Stimulated activated CD8-positive, alpha-beta memory T cell treated with anti-CD3 and anti-CD28 coated beads, Interleukin-7, amount 100 ng/mL, for 48 hours (primary cell): ENCODE results near the gene CH25H.
"Not testable (repeated sequence)": the region's sequence is repeated elsewhere in the genome, so short reads cannot be mapped to it uniquely, and the experiment has no call there.

Source experiments
- DNase-seq, 2 donors: peaks; one replicate each; pipeline ENCODE4 v3.0.0-alpha.2; 2020; ENCODE audit warnings: low read depth in 1 of 2; ENCODE audit errors: extremely low read depth in 1 of 2

CH25H gene

DNA sequence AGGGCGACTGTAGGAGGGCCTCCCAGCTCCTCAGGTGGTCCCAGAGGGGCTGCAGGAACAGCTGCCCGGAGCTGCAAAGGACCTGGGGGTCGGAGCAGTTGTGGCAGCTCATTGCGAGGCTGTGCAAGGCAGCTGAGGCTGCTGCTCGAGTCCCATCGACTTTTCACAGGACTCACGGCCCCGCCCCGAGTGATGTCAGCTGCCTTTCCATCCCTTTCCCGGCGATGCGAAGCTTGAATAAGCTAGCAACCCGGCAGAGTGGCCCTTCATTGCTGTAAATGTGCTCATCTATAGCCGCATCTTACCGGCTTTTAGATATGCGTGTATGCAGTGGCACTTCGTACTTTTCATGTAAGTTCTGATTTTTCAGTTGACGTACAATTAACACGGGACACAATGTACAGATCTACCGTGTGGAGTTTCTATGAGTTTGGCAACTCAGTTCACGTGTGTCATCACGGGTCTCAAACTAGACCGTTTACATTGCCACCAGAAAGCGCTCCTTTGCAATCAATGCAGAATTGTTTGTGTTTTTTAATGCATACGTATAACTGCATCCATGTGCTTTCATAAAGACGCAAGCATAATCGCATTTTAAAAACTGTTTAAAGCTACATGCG is at the start of gene CH25H:
Gene CH25H (minus strand): TSS at position 137 of the 620 bp plus-strand sequence. CDS start 25 bp downstream, at position 112.
- DNase-seq = peak in 1 of 2 donors; percentile 45

GRCh38 chr10:89256340-89256739 is 49.2 kb upstream of the CH25H start:
- no peak for DNase-seq

DNA sequence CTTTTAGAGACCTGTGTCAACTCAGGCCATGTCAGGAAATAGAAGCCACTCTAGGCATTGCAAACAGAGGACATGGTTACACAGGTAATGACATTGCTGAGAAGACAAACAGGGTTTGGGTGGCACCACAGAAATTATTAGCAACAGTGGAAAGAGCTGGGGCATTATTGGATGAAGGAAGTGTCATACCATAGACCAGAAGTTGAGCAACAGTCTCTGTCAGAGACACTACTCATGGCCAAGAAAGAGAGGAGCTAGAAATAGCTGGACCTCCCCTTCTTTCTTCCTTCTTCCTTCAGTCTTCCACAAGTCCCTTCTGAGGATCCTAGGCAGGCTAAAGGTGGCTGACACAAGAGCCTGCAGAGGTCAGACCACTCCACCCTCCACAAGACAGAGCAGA is 48.7 kb upstream of the CH25H start:
- DNase-seq = no peak

DNA sequence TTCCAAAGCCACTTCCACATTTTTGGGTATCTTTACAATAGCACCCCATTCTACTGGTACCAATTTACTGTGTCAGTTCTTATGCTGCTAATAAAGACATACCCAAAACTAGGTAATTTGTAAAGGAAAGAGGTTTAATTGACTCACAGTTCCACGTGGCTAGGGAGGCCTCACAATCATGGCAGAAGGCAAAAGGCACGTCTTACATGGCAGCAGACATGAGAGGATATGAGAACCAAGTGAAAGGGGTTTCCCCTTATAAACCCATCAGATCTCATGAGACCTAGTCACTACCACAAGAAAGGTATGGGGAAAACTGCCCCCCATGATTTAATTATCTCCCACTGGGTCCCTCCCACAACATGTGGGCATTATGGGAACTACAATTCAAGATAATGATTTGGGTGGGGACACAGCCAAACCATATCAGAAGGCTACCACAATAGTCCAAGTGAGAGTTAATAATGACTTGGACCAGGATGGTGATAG is 48.0 kb upstream of the CH25H start:
- DNase-seq = not testable (repeated sequence)

GRCh38 chr10:89252225-89252585 is 45.1 kb upstream of the CH25H start:
- DNase-seq = no peak

DNA sequence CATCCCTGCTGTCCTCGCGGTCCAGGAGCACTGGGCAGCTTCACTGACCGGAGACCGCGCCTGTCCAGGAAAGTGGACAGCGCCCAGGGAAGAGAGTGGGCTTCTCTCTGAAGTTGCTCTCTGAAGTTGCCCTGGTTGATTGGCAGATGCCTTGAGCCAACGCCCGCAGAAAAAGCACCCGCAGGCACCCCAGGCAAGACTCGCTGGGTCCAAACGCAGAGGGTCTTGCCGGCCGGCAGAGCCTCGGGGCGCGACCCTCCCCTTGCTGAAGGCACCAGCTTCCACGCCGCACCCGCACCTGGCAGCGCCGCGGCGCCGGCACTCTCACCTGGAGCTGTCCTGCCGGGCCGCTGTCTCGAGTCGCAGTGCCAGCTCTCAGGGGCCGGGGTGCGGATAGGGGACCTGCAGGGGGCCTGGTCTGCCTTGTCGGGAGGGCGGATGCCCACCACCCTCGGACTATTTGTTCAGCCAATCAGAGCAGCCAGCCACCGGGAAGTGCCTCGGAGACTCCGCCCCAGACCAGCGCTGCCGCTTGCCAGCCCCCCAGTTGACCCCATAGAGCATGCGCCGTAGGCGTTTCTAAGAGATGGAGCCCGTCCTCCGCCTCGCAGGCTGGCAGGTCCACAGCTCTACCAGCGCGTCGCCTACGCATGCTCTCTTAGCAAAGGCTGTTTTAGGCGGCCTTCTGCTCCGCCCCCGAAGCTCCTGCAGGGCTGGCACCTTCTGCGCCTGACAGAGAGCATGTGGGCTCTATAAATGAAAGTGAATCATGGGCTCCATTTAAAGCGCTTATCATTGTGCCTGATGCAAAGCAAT is 44.5 kb upstream of the CH25H start, which contains the start of gene LIPA:
Gene LIPA (minus strand): TSS at position 367 of the 816 bp plus-strand sequence. CDS start 4,127 bp downstream, outside the sequence.
- peak; percentile 91 to 96 for DNase-seq

GRCh38 chr10:89250865-89251408 is 43.8 kb upstream of the CH25H start:
- no peak for DNase-seq

- DNase-seq = no peak
Observed at GRCh38 chr10:89248990-89249389, 41.9 kb upstream of the CH25H start.

GRCh38 chr10:89247623-89248022 is 40.5 kb upstream of the CH25H start:
- not testable (repeated sequence) for DNase-seq

DNA sequence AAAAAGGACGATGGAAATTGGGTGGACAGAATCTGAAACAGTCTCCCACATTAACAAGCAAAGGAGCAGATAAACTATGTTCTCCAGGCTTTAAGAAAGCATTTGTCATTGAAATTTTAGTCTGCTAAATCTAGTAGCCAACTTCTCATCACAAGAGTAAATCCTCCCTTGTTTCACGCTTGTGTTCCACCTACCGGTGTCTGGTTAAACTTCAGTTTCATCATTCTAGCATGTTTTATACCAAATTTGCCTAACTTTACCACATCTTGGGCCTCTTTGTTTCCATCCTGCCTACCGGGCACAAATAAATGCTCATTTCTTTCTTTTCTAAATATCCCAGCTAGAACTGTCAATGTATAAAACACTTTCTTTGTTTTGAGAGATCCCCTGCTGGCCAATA is 38.7 kb upstream of the CH25H start:
- no peak for DNase-seq

GRCh38 chr10:89242840-89243568 is 35.9 kb upstream of the CH25H start:
- no peak for DNase-seq

DNA sequence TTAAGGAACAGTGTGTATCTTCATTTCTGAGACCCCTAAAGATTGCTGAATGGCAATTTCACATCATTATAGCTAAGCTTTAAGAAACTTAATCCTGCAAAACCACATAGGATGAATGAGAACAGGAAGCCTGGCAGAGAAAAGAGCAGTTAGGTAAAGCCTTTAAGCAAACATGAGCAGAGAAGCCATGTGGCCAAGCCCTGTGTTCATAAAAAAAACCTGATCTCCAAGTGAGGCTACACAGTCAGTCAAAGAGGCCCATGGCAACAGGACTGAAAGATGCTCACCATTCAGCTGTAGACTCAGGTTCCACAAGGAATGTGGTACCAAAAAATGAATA is 35.2 kb upstream of the CH25H start:
- no peak for DNase-seq

DNA sequence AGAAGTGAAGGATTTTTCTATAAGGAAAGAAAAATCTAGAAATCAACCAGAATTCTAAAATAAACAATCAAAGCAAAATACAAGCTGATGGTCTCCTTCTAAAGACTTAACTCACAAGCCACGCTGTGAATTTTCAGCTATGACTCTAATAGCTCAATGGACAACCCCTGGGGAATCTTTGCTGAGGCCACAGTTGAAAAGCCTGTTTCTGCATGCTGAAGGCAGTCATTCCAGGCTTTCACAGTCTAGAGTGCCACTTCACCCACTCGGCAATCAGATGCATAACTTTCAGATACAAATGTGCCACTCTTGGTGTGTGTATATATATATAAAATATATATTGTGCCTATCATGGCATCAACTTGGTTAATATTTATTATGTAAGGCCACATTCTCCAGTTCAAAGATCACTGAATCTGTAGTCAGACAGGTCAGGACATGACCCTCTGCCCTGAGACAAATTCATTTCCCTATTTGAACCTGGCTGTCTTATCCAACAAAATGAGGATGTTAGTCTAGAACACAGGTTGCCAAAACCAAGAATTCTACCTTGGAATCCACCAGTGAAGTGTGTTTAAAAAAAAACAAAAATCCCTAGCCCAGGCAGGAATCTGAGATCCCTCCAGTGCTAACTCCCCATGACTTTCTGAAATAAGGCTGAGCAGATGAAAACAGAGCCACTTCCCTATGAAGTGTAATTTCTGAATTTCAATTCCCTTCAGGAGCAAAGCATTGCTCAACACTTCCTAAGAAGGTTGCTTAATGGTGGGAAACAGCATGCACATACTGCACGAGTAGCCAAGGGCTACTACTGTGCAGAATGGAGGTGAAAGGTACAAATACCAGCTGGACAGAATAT is 34.6 kb upstream of the CH25H start:
- DNase-seq = no peak

DNA sequence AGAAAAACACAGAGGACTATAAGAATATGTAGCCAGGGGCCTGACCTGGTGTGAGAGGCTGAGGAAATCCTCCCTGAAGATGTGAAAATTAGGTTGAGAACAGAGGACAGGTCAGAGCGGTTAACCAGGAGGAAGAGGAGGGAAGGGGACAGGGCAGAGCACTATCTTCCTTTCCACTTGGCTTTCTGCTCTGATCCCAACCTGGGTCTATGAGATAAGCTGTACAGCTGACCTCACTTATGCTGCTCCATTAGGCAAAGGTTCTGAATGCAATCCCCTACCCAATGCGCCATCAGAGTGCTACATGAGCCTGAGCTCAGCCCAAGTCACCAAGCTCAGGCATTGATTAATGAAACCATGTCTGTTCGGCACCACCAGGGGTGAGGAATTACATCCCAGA is 33.9 kb upstream of the CH25H start:
- no peak for DNase-seq

DNA sequence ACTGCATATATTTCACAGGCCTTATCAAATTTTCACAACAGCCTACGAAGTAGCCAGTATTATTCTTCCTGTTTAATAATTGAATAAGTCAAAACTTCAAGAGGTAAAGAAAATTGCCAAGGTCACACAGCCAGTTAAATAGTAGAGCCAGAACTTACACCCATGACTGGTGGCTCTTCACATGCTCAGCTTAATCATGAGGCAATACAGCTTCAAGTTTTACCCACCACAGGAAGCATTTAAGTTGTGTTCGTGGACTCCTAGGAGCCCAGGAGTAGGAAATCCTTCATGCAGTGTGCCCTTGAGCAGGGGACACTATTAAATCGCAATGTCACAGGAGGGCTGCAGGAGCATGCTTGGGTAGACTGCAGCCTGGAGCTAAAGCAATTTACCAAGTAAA is 33.4 kb upstream of the CH25H start:
- no peak for DNase-seq

- DNase-seq = no peak
Observed at GRCh38 chr10:89238956-89239644, 32.0 kb upstream of the CH25H start.

DNA sequence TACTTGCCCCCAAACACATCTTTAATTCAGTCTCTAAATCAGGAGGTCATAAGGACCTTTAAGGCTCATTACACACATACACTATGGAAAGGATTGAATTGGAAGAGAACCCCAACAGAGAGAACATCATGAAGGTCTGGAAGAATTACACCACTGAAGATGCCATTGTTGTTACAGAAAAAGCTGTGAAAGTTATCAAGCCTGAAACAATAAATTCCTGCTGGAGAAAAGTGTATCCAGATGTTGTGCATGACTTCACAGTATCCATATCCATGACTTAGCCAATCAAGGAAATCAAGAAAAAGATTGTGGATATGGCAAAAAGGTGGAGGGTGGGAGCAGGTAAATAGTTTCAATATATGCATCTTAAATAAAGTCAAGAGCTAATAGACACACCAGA is 30.7 kb upstream of the CH25H start:
- DNase-seq = no peak

DNA sequence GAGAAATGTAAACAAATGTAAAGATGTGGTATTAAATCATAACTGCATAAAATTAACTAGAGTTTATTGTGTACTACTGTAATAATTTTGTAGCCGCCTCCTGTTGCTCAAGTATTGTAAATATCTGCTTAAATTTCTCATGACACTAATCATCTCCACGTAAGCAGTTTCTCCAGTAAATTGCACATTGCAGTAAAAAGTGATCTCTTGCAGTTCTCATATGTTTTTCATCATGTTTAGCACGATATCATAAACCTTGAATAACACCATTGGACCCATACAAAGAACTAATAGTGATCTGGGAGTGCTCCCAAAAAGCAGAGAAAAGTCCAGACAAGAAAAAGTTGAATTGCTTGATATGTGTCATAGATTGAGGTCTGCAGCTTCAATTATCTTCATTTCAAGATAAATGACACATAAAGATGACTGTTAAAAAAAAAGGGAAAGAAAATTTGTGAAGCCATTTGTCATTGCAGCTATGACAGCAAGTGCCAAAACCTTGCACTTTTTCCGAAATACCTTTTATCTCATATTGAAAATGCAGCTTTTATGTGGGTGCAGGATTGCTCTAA is 29.2 kb upstream of the CH25H start:
- no peak for DNase-seq

DNA sequence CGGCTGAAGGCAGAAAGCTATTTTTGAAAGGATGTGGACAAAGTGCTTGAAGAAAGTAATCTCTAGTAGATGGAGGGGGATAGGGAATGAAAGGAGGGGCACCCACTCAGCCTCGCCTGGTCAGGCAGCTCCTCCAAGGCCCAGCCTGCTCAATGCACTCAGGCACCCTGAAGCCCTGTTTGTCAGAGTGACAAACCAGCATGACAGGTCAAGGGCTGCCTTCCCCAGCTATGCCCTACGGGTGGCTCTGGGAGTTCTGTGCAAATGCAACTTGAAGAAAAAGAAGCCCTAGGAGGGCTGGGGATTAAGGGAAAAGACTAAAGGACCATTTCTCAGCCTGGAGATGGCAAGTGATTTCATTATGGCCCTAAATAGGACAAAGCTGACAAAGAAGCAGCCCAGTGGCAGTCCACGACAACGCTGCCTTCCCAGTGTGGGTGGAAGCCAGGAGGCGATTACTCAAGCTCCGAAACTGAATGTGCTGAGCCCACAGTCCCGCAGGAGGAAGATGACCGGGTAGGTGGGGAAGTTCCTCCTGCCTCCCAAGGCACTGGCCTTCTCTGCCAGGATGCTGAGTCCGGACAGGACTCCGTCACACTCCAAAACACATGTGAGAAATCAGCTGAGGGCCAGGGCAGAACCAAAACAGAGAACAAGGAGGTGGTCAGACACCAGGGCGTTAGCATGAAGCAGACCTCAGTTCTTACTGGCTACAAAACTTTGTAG is 28.1 kb upstream of the CH25H start:
- DNase-seq = no peak
